Cortex of kidney (tissue), 1 donor: ENCODE results near the gene C14orf93.
"Not testable (repeated sequence)": the region's sequence is repeated elsewhere in the genome, so short reads cannot be mapped to it uniquely, and the experiment has no call there.

Experiments used
- DNase-seq: peaks from one replicate; lab custom pipeline; 2025; lab: John Stamatoyannopoulos, UW

C14orf93 gene

DNA sequence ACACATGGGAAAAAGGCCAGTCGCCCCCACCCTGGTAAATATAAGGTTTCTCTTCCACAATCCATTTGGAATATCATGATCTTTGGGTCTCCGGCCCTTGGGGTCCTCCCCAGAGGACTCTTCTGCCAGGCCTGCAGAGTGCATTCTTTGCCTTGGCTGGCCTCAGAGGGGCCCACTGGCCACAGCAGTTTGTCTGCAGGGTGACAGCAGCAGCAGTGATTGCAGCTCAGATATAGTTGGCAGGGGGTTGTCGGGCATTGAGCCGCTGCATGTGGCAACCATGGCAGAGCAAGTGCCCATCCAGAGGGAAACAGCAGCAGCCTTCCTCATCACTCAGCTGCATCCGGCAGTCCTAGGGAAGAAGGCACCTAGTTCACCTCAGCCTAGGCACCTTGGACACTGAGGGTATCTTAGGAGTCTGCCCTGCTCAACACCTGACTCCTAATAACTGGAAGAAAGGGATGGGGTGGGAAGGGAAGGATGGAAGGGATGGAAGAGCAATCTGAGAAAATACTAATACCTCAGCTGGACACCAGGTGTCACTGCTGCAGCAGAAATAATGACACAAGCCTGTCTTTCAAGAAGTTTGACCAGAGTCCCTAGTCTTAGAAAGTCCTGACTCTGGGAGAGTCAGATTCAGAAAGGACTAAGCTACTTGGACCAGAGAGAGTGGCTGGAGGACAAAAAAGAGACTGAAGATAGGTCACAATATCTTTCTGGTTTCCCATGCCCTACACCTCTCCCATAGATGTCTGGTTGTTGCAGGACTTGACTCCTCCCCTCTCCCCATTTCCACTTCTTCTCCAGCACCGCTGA is 36.5 kb downstream of the C14orf93 start:
- no peak for DNase-seq

DNA sequence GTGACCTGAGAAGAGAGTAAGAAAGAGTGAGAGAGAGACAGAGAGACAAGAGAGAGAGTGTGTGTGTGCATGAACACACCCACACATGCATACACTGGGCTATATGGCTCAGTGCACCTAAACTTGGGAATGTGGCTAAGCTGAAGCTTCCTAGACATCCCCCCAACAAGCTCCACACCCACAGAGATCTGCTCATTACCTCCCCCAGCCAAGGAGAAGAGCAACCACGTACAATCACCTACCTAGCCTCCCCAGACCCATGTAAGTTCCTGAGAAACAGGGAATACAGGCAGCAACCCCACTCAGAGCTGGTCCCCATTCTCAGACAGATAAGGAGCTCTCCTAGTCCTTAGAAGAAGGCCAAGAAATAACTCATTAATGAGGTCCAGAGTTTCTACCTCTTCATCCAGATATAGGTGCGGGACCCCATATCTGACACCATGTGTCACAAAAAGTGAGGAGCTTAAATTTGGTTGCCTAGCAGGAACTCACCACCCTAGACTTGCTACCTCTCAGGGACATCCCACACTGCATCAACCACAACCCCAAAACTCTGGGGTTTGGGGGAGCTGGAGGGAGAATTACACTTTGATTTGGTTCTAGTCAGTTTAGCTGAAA is 37.5 kb downstream of the C14orf93 start:
- no peak for DNase-seq

DNA sequence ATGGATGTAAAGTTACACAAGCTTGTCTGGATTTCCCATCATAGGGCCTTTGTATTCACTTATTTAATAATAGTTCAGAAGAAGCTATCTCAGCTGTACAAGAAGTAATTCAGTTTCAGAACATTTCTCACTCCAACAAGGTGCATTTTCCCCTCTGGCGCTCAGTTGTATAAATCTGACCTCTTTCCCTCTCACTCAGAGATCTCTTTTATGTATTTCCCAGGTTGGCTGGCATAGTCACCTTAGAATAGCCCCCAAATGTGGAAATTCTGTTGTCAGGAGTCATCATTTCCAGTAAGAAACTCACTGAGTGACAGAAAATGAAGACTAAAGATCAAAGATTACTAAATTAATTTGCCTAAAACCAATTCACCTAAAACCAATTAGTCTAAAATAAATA is 38.8 kb downstream of the C14orf93 start:
- DNase-seq = no peak

DNA sequence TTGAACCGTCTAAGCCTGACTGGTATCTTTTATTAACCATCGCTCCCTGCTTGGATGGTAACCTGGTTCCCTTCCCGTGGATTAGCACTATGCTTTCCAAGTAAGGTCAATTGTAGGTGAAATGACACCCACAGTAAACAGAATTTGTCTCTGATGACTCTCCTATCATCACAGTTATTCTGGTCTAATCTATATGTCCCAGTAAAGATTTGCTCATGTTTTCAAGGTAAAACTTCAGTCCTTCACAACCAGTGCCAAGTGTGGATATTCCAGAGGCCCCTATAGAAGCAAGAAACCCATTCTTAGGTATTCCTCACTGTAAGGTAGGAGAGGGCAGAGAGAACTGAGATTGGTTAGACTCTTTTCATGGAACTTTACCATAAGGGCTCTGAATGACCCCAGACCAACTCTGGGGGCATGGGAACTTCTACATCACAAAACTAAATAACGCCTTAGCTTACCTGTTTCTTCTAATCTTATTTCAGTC is 43.1 kb downstream of the C14orf93 start:
- no peak for DNase-seq

DNA sequence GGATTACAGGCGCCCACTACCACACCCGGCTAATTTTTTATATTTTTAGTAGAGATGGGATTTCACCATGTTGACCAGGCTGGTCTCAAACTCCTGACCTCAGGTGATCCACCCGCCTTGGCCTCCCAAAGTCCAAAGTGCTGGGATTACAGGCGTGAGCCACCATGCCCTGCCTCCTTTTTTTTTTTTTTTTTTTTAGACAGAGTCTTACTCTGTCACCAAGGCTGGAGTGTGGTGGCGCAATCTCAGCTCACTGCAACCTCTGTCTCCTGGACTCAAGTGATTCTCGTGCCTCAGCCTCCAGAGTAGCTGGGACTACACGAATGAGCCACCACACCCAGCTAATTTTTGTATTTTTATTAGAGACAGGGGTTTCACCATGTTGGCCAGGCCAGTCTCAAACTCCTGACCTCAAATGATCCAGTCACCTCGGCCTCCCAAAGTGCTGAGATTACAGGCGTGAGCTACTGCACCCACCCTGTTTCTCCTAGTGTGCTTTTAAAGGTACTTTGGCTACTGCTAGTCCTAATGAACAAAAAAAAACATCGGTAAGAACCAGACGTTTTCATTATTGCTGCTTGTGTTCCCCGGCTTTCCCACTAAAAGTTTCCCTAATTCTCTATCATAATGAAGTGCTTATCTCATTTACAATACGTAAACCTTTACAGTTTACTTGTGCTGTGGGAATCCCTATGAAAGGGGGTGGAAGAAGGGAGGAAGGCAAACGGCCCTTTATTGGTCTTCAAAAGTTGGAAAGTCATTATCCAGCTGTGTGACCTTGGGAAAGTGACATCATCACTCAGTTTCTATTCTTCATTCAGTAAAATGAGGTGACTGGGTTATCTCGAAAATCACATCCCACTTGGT is 43.8 kb downstream of the C14orf93 start:
- DNase-seq = not testable (repeated sequence)

DNA sequence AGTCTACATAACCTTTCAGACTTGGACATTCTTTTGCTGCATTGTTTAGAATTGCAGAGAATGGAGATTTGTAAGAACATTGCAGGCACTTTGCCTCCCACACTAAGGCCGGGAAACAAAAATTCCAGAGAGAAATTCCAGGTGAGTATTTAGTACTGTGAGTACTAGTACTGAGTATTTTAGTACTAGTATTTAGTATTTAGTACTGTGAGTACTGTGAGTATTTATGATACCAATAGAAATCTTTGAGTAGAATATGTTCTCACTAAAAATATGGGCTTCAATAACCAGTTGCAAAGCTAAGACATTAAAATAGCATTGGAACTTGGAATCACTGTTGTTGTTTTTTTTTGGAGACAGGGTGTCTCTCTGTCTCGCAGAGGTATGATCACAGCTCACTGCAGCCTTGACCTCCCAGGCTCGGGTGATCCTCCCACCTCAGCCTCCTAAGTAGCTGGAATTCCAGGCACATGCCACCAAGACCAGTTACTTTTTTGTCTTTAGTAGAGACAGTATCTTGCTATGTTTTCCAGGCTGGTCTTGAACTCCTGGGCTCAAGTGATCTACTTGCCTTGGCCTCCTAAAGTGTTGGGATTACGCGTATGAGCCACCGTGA is 47.8 kb downstream of the C14orf93 start:
- DNase-seq = no peak

DNA sequence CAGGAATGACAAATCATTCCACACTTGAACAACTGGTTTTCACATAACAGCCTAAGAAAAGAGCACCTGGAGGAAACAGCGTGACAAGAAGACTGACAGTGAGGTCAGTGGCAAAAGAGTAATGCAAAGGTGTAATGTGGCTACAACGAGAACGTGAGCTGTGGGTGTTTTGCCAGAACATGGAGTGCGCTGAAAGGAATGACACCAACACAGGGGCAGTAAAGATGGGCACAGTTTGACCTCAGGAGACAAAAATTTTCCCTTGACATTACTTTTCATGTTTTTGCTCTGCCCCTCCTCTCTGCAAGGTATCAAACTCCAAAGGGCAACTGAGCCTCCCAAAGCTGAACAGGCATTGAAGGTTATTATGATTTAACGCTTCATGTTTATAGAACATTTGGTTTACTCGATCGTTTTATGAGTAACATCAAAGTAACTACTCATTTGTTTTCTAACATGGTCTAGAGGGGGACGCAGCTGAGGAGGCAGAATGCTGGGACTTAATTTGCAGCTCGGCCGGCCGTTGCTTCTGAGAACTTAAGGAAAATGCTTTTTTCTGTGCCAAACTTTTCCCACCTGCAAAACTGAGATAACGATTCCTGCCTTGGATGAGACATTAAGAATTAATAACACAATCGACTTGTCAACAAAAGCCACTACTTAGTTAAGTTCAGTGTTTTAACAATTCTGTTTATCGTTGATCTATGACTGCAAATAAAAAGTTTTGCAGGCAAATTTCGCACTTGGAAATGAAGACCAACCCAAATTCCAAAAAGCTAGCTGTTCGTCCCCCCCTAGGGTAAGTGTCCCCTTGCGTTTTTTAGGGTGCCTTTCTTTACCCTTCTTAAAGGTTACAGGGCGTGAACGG is 54.0 kb downstream of the C14orf93 start:
- no peak for DNase-seq

DNA sequence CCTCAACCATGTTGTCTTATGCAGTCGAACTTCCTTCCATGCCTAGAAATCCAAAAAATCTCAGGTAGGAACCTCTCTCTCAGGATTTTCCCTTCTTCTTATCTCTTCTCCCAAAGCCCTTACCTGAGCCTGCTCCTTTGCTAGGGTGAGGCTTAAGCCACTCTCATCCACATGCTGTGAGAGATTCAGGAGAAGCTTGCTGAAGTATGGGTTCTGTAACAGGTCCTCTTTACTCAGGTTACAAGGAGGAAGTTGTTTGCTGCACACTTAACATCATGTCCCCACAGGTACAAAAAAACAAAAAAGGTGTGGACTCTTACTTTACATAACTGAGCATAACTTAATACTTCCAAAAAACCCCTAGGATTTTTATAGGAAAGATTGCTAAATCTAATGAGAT is 57.5 kb downstream of the C14orf93 start:
- DNase-seq = no peak

DNA sequence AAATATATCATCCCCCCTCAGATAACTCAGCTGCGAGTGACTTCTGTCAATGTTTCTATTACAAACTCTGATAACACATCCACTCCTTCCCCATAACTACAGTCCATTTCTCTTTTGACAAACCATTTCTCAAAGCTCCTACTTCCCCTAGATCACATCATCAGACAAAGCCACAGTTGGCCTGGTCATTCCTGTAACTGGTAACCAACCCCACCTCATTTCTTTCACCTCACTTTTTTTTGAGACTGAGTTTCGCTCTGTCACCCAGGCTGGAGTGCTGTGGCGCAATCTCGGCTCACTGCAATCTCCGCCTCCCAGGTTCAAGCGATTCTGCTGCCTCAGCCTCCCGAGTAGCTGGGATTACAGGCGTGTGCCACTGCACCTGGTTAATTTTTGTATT is 58.1 kb downstream of the C14orf93 start:
- not testable (repeated sequence) for DNase-seq

DNA sequence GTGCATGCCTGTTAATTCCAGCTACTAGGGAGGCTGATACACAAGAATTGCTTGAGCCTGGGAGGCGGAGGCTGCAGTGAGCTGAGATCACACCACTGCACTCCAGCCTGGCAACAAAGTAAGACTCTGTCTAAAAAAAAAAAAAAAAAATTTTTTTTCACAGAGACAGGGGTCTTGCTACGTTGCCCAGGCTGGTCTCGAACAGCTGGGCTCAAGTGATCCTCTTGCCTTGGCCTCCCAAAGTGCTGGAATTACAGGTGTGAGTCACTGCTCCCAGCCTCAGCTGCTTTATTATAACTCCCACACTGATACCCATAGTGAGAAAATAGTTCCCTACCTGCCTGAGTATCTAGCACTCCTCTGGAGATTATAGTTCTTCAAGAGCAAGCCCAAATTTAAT is 64.3 kb downstream of the C14orf93 start:
- no peak for DNase-seq

DNA sequence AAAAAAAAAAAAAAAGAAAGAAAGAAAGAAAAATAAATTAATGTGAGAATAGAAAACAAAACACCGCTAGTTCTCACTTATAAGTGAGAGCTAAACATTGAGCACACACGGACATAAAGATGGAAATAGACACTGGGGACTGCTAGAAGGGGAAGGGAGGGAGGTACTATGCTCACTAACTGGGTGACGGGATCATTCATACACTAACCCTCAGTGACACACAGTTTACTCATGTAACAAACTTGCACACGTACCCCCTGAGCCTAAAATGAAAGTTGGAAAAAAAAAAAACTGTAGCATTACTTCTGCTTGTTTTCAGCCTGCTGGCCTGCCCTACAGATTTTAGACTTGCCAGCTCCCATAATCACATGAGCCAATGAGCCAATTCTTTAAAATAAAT is 70.3 kb downstream of the C14orf93 start:
- no peak for DNase-seq
